Caco-2 (cell line): ENCODE results near the gene C1QTNF5. TPM values are rescaled to one million over a fixed set of nuclear protein-coding genes. Genes with fewer than 3 reads are reported as not detected.

ENCODE experiments used
- BruUV-seq: library from RNA; stranded (reverse); fragments of 400-500 nt; replicated peaks from 2 replicates; lab custom pipeline; 2021; lab: Mats Ljungman, UMichigan
- CTCF ChIA-PET: fragments of 300-600 bp; sonication (Branson Sonifier 250); formaldehyde crosslinking; loops from one replicate; lab custom pipeline; 2022; ENCODE audit warnings: antibody characterized with exemption; lab: Charles Lee
- POLR2A ChIA-PET: fragments of 300-600 bp; sonication (Branson Sonifier 250); formaldehyde crosslinking; loops from one replicate; lab custom pipeline; 2022; ENCODE audit warnings: antibody characterized with exemption; lab: Charles Lee
- DNase-seq, 2 experiments: peaks; one replicate each; pipeline versions ENCODE4 v3.0.0 to v3.0.0-alpha.2; 2020 to 2022
- H3K27me3 ChIP-seq: replicated peaks from 2 replicates; pipeline ENCODE4 v1.6.0; 2011; ENCODE audit warnings: low read length; ENCODE audit not compliant: control insufficient read depth, insufficient read depth
- H3K36me3 ChIP-seq: 2 replicates; pipeline ENCODE4 v1.5.1; 2011; ENCODE audit warnings: low read length; ENCODE audit not compliant: control insufficient read depth, insufficient read depth
- H3K4me1 ChIP-seq: fragments of 250-450 bp; sonication (Bioruptor Pico); 2 replicates; pipeline ENCODE4 v1.5.1; 2020; ENCODE audit warnings: mild to moderate bottlenecking
- H3K4me3 ChIP-seq: 2 replicates; pipeline ENCODE4 v1.5.1; 2011; ENCODE audit warnings: low read depth, mild to moderate bottlenecking, control low read depth, low read length
- H3K9me3 ChIP-seq: fragments of 250-450 bp; sonication (Bioruptor Pico); 2 replicates; pipeline ENCODE4 v1.5.1; 2020; ENCODE audit warnings: mild to moderate bottlenecking, moderate library complexity
- H3K27ac Mint-ChIP-seq: one replicate; pipeline ENCODE4 v1.8.0; 2022; ENCODE audit warnings: mixed read lengths; ENCODE audit not compliant: unreplicated experiment
- H3K27me3 Mint-ChIP-seq: one replicate; pipeline ENCODE4 v1.8.0; 2022; ENCODE audit warnings: mixed read lengths; ENCODE audit not compliant: insufficient read depth, unreplicated experiment
- H3K36me3 Mint-ChIP-seq: one replicate; pipeline ENCODE4 v1.8.0; 2022; ENCODE audit warnings: mild to moderate bottlenecking, mixed read lengths; ENCODE audit not compliant: insufficient read depth, unreplicated experiment
- H3K4me1 Mint-ChIP-seq: one replicate; pipeline ENCODE4 v1.8.0; 2022; ENCODE audit warnings: low read depth, mixed read lengths; ENCODE audit not compliant: unreplicated experiment
- H3K4me3 Mint-ChIP-seq: one replicate; pipeline ENCODE4 v1.8.0; 2022; ENCODE audit warnings: mild to moderate bottlenecking, moderate library complexity, mixed read lengths; ENCODE audit not compliant: unreplicated experiment
- H3K9me3 Mint-ChIP-seq: one replicate; pipeline ENCODE4 v1.8.0; 2022; ENCODE audit warnings: mixed read lengths; ENCODE audit not compliant: unreplicated experiment
- CTCF ChIP-seq, 2 experiments: fragments of 200-600 bp in 1 of 2; IDR thresholded peaks; 1 replicate in 1 of 2; 2 replicates in 1 of 2; pipeline versions ENCODE4 v1.5.1 to v1.8.0; 2011 to 2022; ENCODE audit warnings: antibody characterized with exemption in 1 of 2, control low read depth in 1 of 2, inconsistent platforms in 1 of 2, low read depth in 1 of 2, low read length in 1 of 2, mild to moderate bottlenecking in 1 of 2, moderate library complexity in 1 of 2; ENCODE audit not compliant: insufficient read depth in 1 of 2, severe bottlenecking in 1 of 2, unreplicated experiment in 1 of 2
- intact Hi-C: fragments of 100-400 bp; cut with micrococcal nuclease; formaldehyde crosslinking; loops from one replicate; pipeline ENCODE4 v1.10.0; 2022; ENCODE audit not compliant: unreplicated experiment
- total RNA-seq: library from RNA; stranded (reverse); gene quantifications from 2 replicates; pipeline ENCODE4 v1.2.3, GENCODE V29; 2022

Gene C1QTNF5
- total RNA-seq, 1 experiment from 2014 or later = 1.2 TPM

- Histone ChIP-seq H3K27me3 (no peaks in the 10 kb centered on the region), H3K4me3 (no peak overlapping the region), H3K9me3 (no peaks in the 10 kb centered on the region), H3K4me1 (peaks cover 25% of the 10 kb centered on the region), H3K36me3 (no peaks in the 10 kb centered on the region)
- H3K27me3 Mint-ChIP-seq = no peaks in the 10 kb centered on the region
- CTCF ChIA-PET = interaction anchor here (0.5 to 4.1 kb wide), 14 partner anchors 8 to 279 kb away, joined by 3 to 51 read pairs (median 8); partner anchors contain the start of genes CBL, RNF26 and USP2
- no peak for TF ChIP-seq CTCF (IDR thresholded peaks at IDR 0.05; ENCODE audit: insufficient read depth in 1 of 2, low read depth in 1 of 2, low read length in 1 of 2, severe bottlenecking in 1 of 2, unreplicated experiment in 1 of 2)
- BruUV-seq = no TSS peak
- POLR2A ChIA-PET = no interaction called here
- no peaks in the 10 kb centered on the region for H3K36me3 Mint-ChIP-seq
- no peaks in the 10 kb centered on the region for H3K4me1 Mint-ChIP-seq
- intact Hi-C loops = loop anchor here (1.0 kb wide), 1 partner anchor 178 kb away; no protein-coding TSS in a partner anchor
- DNase-seq = no peak
- H3K27ac Mint-ChIP-seq = no peak overlapping the region
- no peak overlapping the region for H3K4me3 Mint-ChIP-seq
- no peaks in the 10 kb centered on the region for H3K9me3 Mint-ChIP-seq
Observed at GRCh38 chr11:119322921-119323531, 17.7 kb downstream of the C1QTNF5 start.

GRCh38 chr11:119322360-119322739 is 18.3 kb downstream of the C1QTNF5 start:
- no peaks in the 10 kb centered on the region for H3K27me3 Mint-ChIP-seq
- Histone ChIP-seq H3K4me3 (no peak overlapping the region), H3K9me3 (no peaks in the 10 kb centered on the region), H3K4me1 (peaks cover 25% of the 10 kb centered on the region), H3K36me3 (no peaks in the 10 kb centered on the region), H3K27me3 (no peaks in the 10 kb centered on the region)
- H3K4me3 Mint-ChIP-seq = no peak overlapping the region
- intact Hi-C loops = no loop called here
- peak in 1 of 2 experiments; percentile 7 for TF ChIP-seq CTCF (IDR thresholded peaks at IDR 0.05; ENCODE audit: insufficient read depth in 1 of 2, low read depth in 1 of 2, low read length in 1 of 2, severe bottlenecking in 1 of 2, unreplicated experiment in 1 of 2)
- ChIA-PET POLR2A (interaction anchor here (0.5 kb wide), 1 partner anchor 16 kb away, joined by 4 read pairs; no protein-coding TSS in a partner anchor), CTCF (interaction anchor here (0.7 to 4.1 kb wide), 14 partner anchors 9 to 152 kb away, joined by 3 to 51 read pairs (median 6); partner anchors contain the start of genes CBL, RNF26 and USP2)
- no peak overlapping the region for H3K27ac Mint-ChIP-seq
- no peaks in the 10 kb centered on the region for H3K9me3 Mint-ChIP-seq
- BruUV-seq = no TSS peak
- peak; percentile 6 to 19 for DNase-seq
- no peaks in the 10 kb centered on the region for H3K36me3 Mint-ChIP-seq
- no peaks in the 10 kb centered on the region for H3K4me1 Mint-ChIP-seq

- Histone ChIP-seq H3K36me3 (no peaks in the 10 kb centered on the region), H3K4me1 (peaks cover 26% of the 10 kb centered on the region), H3K27me3 (no peaks in the 10 kb centered on the region), H3K9me3 (no peaks in the 10 kb centered on the region), H3K4me3 (peak overlapping the region; percentile 39)
- CTCF ChIA-PET = interaction anchor here (0.6 to 4.1 kb wide), 6 partner anchors 18 to 253 kb away, joined by 3 to 51 read pairs (median 8); partner anchors contain the start of genes CBL, USP2 and VPS11
- H3K4me3 Mint-ChIP-seq = peak overlapping the region; percentile 74
- intact Hi-C loops = loop anchor here (1.0 to 2.0 kb wide), 5 partner anchors 13 to 154 kb away; partner anchors contain the start of genes RNF26 and USP2
- POLR2A ChIA-PET = no interaction called here
- H3K4me1 Mint-ChIP-seq = no peaks in the 10 kb centered on the region
- TF ChIP-seq CTCF (IDR thresholded peaks at IDR 0.05; ENCODE audit: insufficient read depth in 1 of 2, low read depth in 1 of 2, low read length in 1 of 2, severe bottlenecking in 1 of 2, unreplicated experiment in 1 of 2) = peak in 1 of 2 experiments; percentile 15
- peak; percentile 42 to 50 for DNase-seq
- no peaks in the 10 kb centered on the region for H3K27me3 Mint-ChIP-seq
- peak overlapping the region; percentile 25 for H3K27ac Mint-ChIP-seq
- H3K9me3 Mint-ChIP-seq = no peaks in the 10 kb centered on the region
- peaks cover 5% of the 10 kb centered on the region for H3K36me3 Mint-ChIP-seq
- no TSS peak for BruUV-seq
Observed at GRCh38 chr11:119320776-119321524, 19.7 kb downstream of the C1QTNF5 start.
